ENCODE results near the gene ZPR1. TPM values are rescaled to one million over a fixed set of nuclear protein-coding genes. Genes with fewer than 3 reads are reported as not detected.

ZPR1 gene
- total RNA-seq, 4 donors from 2014 or later: 22.1 to 31.0 (median 26.2) TPM

GRCh38 chr11:116830184-116830912, 42.5 kb upstream of the ZPR1 start:
- intact Hi-C loops (cut with DNase I): no loop called here
- no peaks in the 10 kb centered on the region for H3K36me3 ChIP-seq
- H3K27ac ChIP-seq: no peak overlapping the region
- WGBS, 2 donors: 87 to 92% methylated on average over 2 to 10 of the region's 17 CpGs
- peaks cover 3 to 6% (median 4%) of the 10 kb centered on the region in 3 donors for H3K4me1 ChIP-seq
- no peak for TF ChIP-seq CTCF (IDR thresholded peaks at IDR 0.05)
- no peak for TF ChIP-seq POLR2A (IDR thresholded peaks at IDR 0.05)
- no peak overlapping the region for H3K4me3 ChIP-seq
- peaks cover 0 to 7% (median 0%) of the 10 kb centered on the region in 4 donors for H3K27me3 ChIP-seq
- no peaks in the 10 kb centered on the region for H3K9me3 ChIP-seq
- no peak for DNase-seq

GRCh38 chr11:116829525-116830183, 41.8 kb upstream of the ZPR1 start, which contains the start of gene APOC3:
Gene APOC3, plus strand, starts transcription at chr11:116829907. Its CDS starts 676 bp downstream, at chr11:116830583.
- H3K9me3 ChIP-seq: no peaks in the 10 kb centered on the region
- no peaks in the 10 kb centered on the region for H3K36me3 ChIP-seq
- H3K4me1 ChIP-seq: no peaks in the 10 kb centered on the region
- no peak for TF ChIP-seq POLR2A (IDR thresholded peaks at IDR 0.05)
- TF ChIP-seq CTCF (IDR thresholded peaks at IDR 0.05): no peak
- intact Hi-C loops (cut with DNase I): no loop called here
- no peak within 1 kb of the TSS for H3K4me3 ChIP-seq
- no peaks in the 10 kb centered on the region for H3K27me3 ChIP-seq
- DNase-seq: no peak
- 59% methylated on average over 4 of the region's 9 CpGs; no CpG with 5 or more reads in 1 of the 2 donors for WGBS, 2 donors
- no peak within 1 kb of the TSS for H3K27ac ChIP-seq

GRCh38 chr11:116828632-116829524, 41.1 kb upstream of the ZPR1 start:
- no peak overlapping the region for H3K27ac ChIP-seq
- DNase-seq: no peak
- TF ChIP-seq POLR2A (IDR thresholded peaks at IDR 0.05): no peak
- no peak for TF ChIP-seq CTCF (IDR thresholded peaks at IDR 0.05)
- 56 to 77% methylated on average over 4 to 14 of the region's 16 CpGs for WGBS, 2 donors
- no peaks in the 10 kb centered on the region for H3K9me3 ChIP-seq
- H3K4me3 ChIP-seq: no peak overlapping the region
- no peaks in the 10 kb centered on the region for H3K4me1 ChIP-seq
- intact Hi-C loops (cut with DNase I): no loop called here
- no peaks in the 10 kb centered on the region for H3K36me3 ChIP-seq
- no peaks in the 10 kb centered on the region for H3K27me3 ChIP-seq

- Histone ChIP-seq H3K27ac (no peak overlapping the region), H3K4me3 (no peak overlapping the region), H3K36me3 (no peaks in the 10 kb centered on the region), H3K4me1 (no peaks in the 10 kb centered on the region), H3K9me3 (no peaks in the 10 kb centered on the region), H3K27me3 (no peaks in the 10 kb centered on the region)
- no peak for DNase-seq
- intact Hi-C loops (cut with DNase I): no loop called here
- WGBS, 2 donors: 95 to 96% methylated on average over 4 of the region's 6 CpGs
- TF ChIP-seq POLR2A (IDR thresholded peaks at IDR 0.05) (no peak), CTCF (IDR thresholded peaks at IDR 0.05) (no peak)
Measured at GRCh38 chr11:116827461-116827860, 39.6 kb upstream of the ZPR1 start.

All from esophagus squamous epithelium (tissue), 5 donors.